ENCODE results near the gene NEDD4.

- TF ChIP-seq CTCF (IDR thresholded peaks at IDR 0.05) = no peak
- no peak for TF ChIP-seq POLR2A (IDR thresholded peaks at IDR 0.05)
Observed at GRCh38 chr15:55827955-55828354, 165.5 kb downstream of the NEDD4 start.
